ENCODE results near the gene HADH.

HADH gene

GRCh38 chr4:108078024-108078733, 88.5 kb downstream of the HADH start:
- Histone ChIP-seq H3K27me3 (replicated peaks; ENCODE audit: control insufficient read depth, insufficient read depth, low read length, poor library complexity, severe bottlenecking) (no peaks in the 10 kb centered on the region), H3K4me3 (ENCODE audit: insufficient read depth, low read depth, low read length, poor library complexity, severe bottlenecking) (no peak overlapping the region), H3K9me3 (ENCODE audit: control insufficient read depth, low read length) (no peaks in the 10 kb centered on the region), H3K36me3 (ENCODE audit: control insufficient read depth, insufficient read depth, low read length) (peaks cover 46% of the 10 kb centered on the region), H3K27ac (ENCODE audit: insufficient read depth, low read length, poor library complexity, severe bottlenecking) (peak overlapping the region; percentile 16), H3K4me1 (ENCODE audit: control insufficient read depth, insufficient read depth, low read length, poor library complexity, severe bottlenecking) (peaks cover 6% of the 10 kb centered on the region)
- no peak for DNase-seq

GRCh38 chr4:108080747-108081146, 91.1 kb downstream of the HADH start:
- Histone ChIP-seq H3K27me3 (replicated peaks; ENCODE audit: control insufficient read depth, insufficient read depth, low read length, poor library complexity, severe bottlenecking) (no peaks in the 10 kb centered on the region), H3K27ac (ENCODE audit: insufficient read depth, low read length, poor library complexity, severe bottlenecking) (peak overlapping the region; percentile 42), H3K4me3 (ENCODE audit: insufficient read depth, low read depth, low read length, poor library complexity, severe bottlenecking) (no peak overlapping the region), H3K36me3 (ENCODE audit: control insufficient read depth, insufficient read depth, low read length) (peaks cover 51% of the 10 kb centered on the region), H3K9me3 (ENCODE audit: control insufficient read depth, low read length) (no peaks in the 10 kb centered on the region), H3K4me1 (ENCODE audit: control insufficient read depth, insufficient read depth, low read length, poor library complexity, severe bottlenecking) (peaks cover 4% of the 10 kb centered on the region)
- DNase-seq = peak in 1 of 3 donors; percentile 8

- Histone ChIP-seq H3K4me3 (ENCODE audit: insufficient read depth, low read depth, low read length, poor library complexity, severe bottlenecking) (no peak overlapping the region), H3K9me3 (ENCODE audit: control insufficient read depth, low read length) (no peaks in the 10 kb centered on the region), H3K36me3 (ENCODE audit: control insufficient read depth, insufficient read depth, low read length) (peaks cover 47% of the 10 kb centered on the region), H3K27ac (ENCODE audit: insufficient read depth, low read length, poor library complexity, severe bottlenecking) (peak overlapping the region; percentile 42), H3K4me1 (ENCODE audit: control insufficient read depth, insufficient read depth, low read length, poor library complexity, severe bottlenecking) (peaks cover 4% of the 10 kb centered on the region), H3K27me3 (replicated peaks; ENCODE audit: control insufficient read depth, insufficient read depth, low read length, poor library complexity, severe bottlenecking) (no peaks in the 10 kb centered on the region)
- DNase-seq = no peak
Observed at GRCh38 chr4:108081256-108081655, 91.6 kb downstream of the HADH start.
